Measurements from ENCODE around the gene GTF3C6. TPM values are rescaled to one million over a fixed set of nuclear protein-coding genes. Genes with fewer than 3 reads are reported as not detected.

GTF3C6 gene
- total and polyA plus RNA-seq, 10 of the 15 experiments (the other 5 are each of a cell fraction or from before 2014, with no cell fraction given): 42.8 to 261 (median 116) TPM

DNA sequence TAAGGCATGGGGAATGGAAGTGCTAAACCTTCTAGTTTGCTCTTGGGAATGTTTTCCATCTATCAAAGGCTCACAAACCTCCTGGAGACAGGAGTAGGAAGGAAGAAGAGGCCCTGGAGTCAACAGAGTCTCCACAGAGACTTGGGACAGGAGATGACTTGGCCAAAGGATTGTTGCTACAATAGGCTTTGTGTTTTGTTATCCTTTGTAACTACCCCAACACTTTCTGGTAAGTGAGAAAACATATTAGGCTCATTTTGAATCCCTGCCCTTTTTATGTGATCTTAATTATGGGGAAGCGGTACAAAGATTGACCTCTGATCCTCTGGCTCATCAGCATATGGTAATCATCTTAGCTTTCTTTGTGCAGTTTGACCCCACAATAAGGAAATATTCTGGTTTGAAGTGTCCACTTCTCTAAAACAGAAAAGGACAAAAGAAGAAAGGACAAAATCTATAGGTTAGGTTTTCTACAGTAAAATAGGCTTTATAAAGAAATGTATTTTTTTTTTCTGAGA, 24.1 kb upstream of the GTF3C6 start (continued):
- TF ChIP-seq, protein P1, sequence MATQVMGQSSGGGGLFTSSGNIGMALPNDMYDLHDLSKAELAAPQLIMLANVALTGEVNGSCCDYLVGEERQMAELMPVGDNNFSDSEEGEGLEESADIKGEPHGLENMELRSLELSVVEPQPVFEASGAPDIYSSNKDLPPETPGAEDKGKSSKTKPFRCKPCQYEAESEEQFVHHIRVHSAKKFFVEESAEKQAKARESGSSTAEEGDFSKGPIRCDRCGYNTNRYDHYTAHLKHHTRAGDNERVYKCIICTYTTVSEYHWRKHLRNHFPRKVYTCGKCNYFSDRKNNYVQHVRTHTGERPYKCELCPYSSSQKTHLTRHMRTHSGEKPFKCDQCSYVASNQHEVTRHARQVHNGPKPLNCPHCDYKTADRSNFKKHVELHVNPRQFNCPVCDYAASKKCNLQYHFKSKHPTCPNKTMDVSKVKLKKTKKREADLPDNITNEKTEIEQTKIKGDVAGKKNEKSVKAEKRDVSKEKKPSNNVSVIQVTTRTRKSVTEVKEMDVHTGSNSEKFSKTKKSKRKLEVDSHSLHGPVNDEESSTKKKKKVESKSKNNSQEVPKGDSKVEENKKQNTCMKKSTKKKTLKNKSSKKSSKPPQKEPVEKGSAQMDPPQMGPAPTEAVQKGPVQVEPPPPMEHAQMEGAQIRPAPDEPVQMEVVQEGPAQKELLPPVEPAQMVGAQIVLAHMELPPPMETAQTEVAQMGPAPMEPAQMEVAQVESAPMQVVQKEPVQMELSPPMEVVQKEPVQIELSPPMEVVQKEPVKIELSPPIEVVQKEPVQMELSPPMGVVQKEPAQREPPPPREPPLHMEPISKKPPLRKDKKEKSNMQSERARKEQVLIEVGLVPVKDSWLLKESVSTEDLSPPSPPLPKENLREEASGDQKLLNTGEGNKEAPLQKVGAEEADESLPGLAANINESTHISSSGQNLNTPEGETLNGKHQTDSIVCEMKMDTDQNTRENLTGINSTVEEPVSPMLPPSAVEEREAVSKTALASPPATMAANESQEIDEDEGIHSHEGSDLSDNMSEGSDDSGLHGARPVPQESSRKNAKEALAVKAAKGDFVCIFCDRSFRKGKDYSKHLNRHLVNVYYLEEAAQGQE (IDR thresholded peaks at IDR 0.05; ENCODE audit: low read depth, low read length): no peak
- TF ChIP-seq ZBED1 (IDR thresholded peaks at IDR 0.05; ENCODE audit: borderline replicate concordance) (no peak), EED (IDR thresholded peaks at IDR 0.05; ENCODE audit: low read depth) (no peak), SMAD5 (IDR thresholded peaks at IDR 0.05; ENCODE audit: low read depth) (no peak), RBBP5 (conservative IDR thresholded peaks at IDR 0.05) (no peak), RAD21 (IDR thresholded peaks at IDR 0.05; ENCODE audit: insufficient read depth, low read depth, low read length) (no peak), FOXK2 (IDR thresholded peaks at IDR 0.05) (no peak), CBFB (IDR thresholded peaks at IDR 0.05; ENCODE audit: low read depth) (no peak)
- TF ChIP-seq, protein P2, sequence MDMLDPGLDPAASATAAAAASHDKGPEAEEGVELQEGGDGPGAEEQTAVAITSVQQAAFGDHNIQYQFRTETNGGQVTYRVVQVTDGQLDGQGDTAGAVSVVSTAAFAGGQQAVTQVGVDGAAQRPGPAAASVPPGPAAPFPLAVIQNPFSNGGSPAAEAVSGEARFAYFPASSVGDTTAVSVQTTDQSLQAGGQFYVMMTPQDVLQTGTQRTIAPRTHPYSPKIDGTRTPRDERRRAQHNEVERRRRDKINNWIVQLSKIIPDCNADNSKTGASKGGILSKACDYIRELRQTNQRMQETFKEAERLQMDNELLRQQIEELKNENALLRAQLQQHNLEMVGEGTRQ (IDR thresholded peaks at IDR 0.05; ENCODE audit: borderline replicate concordance, low read depth, low read length): no peak

DNA sequence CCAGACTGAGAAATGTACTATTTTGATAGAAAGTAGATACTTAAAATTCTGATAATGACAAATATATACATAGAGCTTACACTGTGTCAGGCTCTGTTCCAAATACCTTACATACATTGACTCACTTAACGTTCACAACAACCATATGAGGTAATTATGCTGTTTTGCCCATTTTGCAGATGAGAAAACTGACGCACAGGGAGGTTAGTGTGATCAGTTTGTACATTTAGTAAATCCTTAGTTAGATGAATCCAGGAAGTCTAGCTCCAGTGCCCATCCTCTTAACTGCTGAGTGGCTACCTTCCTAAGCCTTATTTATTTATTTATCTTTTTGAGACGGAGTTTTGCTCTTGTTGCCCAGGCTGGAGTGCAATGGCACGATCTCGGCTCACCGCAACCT, 23.3 kb upstream of the GTF3C6 start:
- 97% methylated on average over 6 of the region's 6 CpGs for WGBS (ENCODE audit: insufficient coverage, insufficient replicate concordance, low lambda C conversion rate, missing lambda C conversion rate)
- no peaks in the 10 kb centered on the region for H3K4me1 ChIP-seq (ENCODE audit: control insufficient read depth, insufficient read depth, low read length)
- in situ Hi-C loops (cut with MboI) (no loop called here), intact Hi-C loops (cut with micrococcal nuclease; ENCODE audit: unreplicated experiment) (no loop called here)
- DNase-seq (ENCODE audit: low read depth, low spot score): no peak
- no peaks in the 10 kb centered on the region for H4K20me1 ChIP-seq (ENCODE audit: control insufficient read depth, insufficient read depth)
- no peaks in the 10 kb centered on the region for H3K79me2 ChIP-seq (ENCODE audit: control insufficient read depth, insufficient read depth, low read length)
- BruUV-seq (replicated peaks): no TSS peak
- no peaks in the 10 kb centered on the region for H3K27me3 ChIP-seq (replicated peaks in 1 of 2; ENCODE audit: control insufficient read depth in 2 of 2, insufficient read depth in 2 of 2, low read length in 1 of 2)
- no peaks in the 10 kb centered on the region for H3K36me3 ChIP-seq (ENCODE audit: control insufficient read depth in 2 of 2, insufficient read depth in 2 of 2, low read length in 1 of 2)
- ChIA-PET RAD21 (ENCODE audit: unreplicated experiment) (no interaction called here), SMC1A (ENCODE audit: uncharacterized antibody, unreplicated experiment) (no interaction called here), POLR2A (no interaction called here), CTCF (interaction anchor here (0.6 to 1.5 kb wide), 2 partner anchors 8 to 245 kb away, joined by 3 to 4 read pairs; no protein-coding TSS in a partner anchor)
- H3K4me3 ChIP-seq: no peak overlapping the region
- no peak for ATAC-seq
- H2AFZ ChIP-seq (ENCODE audit: control insufficient read depth, low read depth, low read length): no peak overlapping the region
- no peak overlapping the region for H3K9ac ChIP-seq (ENCODE audit: control insufficient read depth, insufficient read depth, low read length)
- H3K9me3 ChIP-seq (replicated peaks; ENCODE audit: control insufficient read depth, insufficient read depth, low read length): no peaks in the 10 kb centered on the region
- H3K4me2 ChIP-seq (ENCODE audit: control insufficient read depth, insufficient read depth): no peak overlapping the region
- no peak for FAIRE-seq
- H3K27ac ChIP-seq (ENCODE audit: control insufficient read depth, insufficient read depth): no peak overlapping the region
- TF ChIP-seq, protein P3, sequence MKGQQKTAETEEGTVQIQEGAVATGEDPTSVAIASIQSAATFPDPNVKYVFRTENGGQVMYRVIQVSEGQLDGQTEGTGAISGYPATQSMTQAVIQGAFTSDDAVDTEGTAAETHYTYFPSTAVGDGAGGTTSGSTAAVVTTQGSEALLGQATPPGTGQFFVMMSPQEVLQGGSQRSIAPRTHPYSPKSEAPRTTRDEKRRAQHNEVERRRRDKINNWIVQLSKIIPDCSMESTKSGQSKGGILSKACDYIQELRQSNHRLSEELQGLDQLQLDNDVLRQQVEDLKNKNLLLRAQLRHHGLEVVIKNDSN (IDR thresholded peaks at IDR 0.05; ENCODE audit: borderline replicate concordance, extremely low read length, insufficient read depth, low read depth, low read length): no peak
- TF ChIP-seq NFYB (IDR thresholded peaks at IDR 0.05; ENCODE audit: insufficient read depth, low read depth, low read length) (no peak), RCOR1 (conservative IDR thresholded peaks at IDR 0.05; ENCODE audit: low read depth, low read length) (no peak), POLR2AphosphoS2 (IDR thresholded peaks at IDR 0.05; ENCODE audit: low read depth, low read length) (no peak), BMI1 (IDR thresholded peaks at IDR 0.05; ENCODE audit: borderline replicate concordance) (no peak)
- TF ChIP-seq, protein P4, sequence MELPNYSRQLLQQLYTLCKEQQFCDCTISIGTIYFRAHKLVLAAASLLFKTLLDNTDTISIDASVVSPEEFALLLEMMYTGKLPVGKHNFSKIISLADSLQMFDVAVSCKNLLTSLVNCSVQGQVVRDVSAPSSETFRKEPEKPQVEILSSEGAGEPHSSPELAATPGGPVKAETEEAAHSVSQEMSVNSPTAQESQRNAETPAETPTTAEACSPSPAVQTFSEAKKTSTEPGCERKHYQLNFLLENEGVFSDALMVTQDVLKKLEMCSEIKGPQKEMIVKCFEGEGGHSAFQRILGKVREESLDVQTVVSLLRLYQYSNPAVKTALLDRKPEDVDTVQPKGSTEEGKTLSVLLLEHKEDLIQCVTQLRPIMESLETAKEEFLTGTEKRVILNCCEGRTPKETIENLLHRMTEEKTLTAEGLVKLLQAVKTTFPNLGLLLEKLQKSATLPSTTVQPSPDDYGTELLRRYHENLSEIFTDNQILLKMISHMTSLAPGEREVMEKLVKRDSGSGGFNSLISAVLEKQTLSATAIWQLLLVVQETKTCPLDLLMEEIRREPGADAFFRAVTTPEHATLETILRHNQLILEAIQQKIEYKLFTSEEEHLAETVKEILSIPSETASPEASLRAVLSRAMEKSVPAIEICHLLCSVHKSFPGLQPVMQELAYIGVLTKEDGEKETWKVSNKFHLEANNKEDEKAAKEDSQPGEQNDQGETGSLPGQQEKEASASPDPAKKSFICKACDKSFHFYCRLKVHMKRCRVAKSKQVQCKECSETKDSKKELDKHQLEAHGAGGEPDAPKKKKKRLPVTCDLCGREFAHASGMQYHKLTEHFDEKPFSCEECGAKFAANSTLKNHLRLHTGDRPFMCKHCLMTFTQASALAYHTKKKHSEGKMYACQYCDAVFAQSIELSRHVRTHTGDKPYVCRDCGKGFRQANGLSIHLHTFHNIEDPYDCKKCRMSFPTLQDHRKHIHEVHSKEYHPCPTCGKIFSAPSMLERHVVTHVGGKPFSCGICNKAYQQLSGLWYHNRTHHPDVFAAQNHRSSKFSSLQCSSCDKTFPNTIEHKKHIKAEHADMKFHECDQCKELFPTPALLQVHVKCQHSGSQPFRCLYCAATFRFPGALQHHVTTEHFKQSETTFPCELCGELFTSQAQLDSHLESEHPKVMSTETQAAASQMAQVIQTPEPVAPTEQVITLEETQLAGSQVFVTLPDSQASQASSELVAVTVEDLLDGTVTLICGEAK (IDR thresholded peaks at IDR 0.05; ENCODE audit: borderline replicate concordance): no peak

Measured in GM12878 (cell line).